Right renal pelvis (tissue), 4 donors: ENCODE data around the gene SETD1A. TPM values are rescaled to one million over a fixed set of nuclear protein-coding genes. Genes with fewer than 3 reads are reported as not detected.

Experiments
- DNase-seq, 4 donors: peaks; one replicate each; pipeline ENCODE4 v3.0.0-alpha.2; 2013; ENCODE audit warnings: low read depth in 4 of 4, low spot score in 3 of 4, missing footprints in 1 of 4
- polyA plus RNA-seq, 4 donors: library from polyadenylated mRNA; unstranded; fragments of 120-200 nt; gene quantifications; one replicate each; pipeline ENCODE4 v1.2.1, GENCODE V29; 2013; ENCODE audit not compliant: insufficient read length in 4 of 4

The SETD1A gene
- polyA plus RNA-seq, 4 donors, result 15.9 to 19.2 (median 16.4) TPM

DNA sequence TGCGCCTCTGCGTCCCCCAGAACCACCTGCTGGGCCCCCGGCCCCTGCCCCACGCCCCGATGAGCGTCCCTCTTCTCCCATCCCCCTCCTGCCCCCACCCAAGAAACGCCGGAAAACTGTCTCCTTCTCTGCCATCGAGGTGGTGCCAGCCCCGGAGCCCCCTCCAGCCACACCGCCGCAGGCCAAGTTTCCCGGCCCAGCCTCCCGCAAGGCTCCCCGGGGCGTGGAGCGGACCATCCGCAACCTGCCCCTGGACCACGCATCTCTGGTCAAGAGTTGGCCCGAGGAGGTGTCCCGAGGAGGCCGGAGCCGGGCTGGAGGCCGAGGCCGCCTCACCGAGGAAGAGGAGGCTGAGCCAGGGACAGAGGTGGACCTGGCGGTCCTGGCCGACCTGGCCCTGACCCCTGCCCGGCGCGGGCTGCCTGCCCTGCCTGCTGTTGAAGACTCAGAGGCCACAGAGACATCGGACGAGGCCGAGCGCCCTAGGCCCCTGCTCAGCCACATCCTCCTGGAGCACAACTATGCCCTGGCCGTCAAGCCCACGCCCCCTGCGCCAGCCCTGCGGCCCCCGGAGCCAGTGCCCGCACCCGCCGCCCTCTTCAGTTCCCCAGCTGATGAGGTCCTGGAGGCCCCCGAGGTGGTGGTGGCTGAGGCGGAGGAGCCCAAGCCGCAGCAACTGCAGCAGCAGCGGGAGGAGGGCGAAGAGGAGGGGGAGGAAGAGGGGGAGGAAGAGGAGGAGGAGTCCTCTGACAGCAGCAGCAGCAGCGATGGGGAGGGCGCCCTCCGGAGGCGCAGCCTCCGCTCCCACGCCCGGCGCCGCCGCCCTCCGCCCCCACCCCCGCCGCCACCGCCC lies 21.8 kb downstream of the SETD1A start:
- DNase-seq, result no peak

DNA sequence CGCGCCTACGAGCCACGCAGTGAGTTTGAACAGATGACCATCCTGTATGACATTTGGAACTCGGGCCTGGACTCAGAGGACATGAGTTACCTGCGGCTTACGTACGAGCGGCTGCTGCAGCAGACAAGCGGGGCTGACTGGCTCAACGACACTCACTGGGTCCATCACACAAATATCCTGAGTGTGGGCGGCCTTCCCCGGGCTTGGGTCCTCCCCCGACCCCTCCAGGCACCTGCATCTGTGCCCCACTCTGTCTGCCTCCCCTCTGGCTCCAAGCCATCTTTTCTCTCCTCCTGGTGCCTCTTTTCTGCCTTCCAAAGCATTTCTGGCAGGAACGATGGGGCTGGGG lies 22.4 kb downstream of the SETD1A start:
- DNase-seq, result no peak

DNA sequence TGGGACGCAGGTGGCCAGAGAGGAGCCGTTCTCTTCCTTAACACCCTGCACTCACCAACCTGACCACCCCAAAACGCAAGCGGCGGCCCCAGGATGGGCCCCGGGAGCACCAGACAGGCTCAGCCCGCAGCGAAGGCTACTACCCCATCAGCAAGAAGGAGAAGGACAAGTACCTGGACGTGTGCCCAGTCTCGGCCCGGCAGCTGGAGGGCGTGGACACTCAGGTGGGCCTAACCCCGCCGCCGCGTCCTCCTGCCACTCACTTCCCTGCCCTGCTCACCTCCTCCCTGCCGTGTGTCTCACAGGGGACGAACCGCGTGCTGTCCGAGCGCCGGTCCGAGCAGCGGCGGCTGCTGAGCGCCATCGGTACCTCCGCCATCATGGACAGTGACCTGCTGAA lies 22.9 kb downstream of the SETD1A start:
- no peak for DNase-seq

DNA sequence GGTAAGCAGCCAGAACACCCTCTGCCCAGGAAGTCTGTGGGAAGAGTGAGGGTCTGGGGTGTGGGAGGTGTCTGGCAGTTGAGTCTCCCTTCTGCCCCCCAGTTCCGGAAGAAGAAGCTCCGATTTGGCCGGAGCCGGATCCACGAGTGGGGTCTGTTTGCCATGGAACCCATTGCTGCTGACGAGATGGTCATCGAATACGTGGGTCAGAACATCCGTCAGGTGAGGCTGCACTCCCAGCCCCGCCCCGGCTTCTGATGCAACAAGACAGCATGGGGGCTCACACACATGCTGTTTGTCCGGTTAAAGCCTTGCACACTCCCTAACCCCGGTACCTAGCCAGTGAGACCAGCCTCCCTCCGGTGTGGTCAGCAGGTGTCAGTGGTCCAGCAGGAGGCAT lies 23.4 kb downstream of the SETD1A start:
- no peak for DNase-seq

DNA sequence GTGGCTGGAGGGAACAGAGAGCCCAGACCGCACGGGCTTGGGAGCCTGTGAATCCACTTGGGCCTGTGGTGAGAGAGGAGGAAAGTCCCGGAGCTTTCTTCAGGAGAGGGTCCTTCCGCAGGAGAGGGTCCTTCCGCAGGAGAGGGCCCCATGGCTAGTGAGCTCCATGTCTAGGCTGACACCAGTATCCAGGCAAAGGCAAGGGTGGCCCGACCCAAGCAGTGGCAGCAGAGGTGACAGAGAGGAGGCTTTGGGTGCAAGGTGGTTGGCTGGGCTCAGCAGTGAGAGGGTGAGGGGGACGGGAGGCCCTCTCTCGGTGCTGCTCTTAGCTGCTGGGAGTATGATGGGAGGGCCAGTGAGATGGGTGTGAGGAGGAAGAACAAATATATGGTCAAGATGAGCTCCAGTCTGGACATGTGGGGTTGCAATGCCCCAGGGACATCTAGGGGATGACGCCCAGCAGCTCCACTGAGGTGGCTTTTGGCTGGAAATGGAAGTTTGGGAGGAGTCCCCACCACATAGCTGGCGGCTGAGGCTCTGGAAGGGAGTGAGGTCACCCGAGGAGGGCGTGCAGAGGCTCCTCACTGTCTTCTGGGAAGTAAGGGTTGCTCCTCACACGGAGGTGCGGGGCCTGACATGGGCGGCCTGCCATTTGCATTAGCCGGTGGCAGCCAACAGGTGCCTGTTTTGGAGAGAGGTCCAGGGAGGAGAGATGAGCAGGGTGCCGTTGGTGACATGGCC lies 25.2 kb downstream of the SETD1A start:
- DNase-seq, result no peak

DNA sequence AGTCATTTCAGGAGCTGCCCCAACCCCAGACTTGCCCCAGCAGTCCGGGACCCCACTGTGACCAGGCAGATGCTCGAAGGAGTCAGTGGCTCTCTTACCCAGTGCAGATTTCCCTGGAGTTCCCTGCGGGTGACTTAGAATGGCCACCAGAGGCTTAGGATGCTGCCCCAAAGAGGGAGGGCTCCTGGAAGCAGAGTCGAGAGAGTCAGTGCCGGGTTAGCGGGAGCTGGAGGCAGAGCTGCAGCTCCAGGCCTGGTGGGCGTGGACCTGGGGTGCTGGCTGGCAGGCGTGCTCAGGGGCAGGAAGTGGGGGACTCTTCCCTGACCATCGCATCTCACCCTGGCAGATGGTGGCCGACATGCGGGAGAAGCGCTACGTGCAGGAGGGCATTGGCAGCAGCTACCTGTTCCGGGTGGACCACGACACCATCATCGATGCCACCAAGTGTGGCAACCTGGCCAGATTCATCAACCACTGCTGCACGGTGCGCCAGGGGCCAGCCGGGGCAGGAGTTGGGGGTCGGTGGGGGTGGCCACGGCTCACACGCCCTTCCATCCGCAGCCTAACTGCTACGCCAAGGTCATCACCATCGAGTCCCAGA lies 25.8 kb downstream of the SETD1A start:
- no peak for DNase-seq

DNA sequence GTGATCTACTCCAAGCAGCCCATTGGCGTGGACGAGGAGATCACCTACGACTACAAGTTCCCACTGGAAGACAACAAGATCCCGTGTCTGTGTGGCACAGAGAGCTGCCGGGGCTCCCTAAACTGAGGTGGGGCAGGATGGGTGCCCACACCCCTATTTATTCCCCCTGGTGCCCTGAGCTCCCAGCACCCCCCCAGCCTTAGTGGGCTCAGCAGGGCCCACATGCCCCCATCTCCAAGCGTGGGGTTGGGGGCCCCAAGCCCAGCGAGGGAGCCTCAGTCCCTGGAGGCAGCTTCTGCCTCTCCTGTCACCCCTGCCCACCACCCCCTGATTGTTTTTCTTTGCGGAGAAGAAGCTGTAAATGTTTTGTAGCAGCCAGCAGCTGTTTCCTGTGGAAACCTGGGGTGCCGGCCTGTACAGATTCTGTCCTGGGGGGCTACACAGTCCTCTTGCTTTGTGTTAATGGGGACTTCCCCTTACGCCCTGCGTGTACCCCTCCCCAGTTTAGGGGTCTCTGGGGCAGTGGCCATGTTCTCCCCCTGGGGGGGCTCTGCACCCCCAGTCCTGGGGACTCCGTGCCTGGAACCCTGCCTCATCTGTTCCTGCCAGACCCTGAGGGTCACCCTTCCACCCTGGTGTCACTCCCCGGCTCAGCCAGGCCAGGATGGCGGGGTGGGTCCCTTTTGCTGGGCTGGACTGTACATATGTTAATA lies 26.5 kb downstream of the SETD1A start:
- DNase-seq, result no peak

DNA sequence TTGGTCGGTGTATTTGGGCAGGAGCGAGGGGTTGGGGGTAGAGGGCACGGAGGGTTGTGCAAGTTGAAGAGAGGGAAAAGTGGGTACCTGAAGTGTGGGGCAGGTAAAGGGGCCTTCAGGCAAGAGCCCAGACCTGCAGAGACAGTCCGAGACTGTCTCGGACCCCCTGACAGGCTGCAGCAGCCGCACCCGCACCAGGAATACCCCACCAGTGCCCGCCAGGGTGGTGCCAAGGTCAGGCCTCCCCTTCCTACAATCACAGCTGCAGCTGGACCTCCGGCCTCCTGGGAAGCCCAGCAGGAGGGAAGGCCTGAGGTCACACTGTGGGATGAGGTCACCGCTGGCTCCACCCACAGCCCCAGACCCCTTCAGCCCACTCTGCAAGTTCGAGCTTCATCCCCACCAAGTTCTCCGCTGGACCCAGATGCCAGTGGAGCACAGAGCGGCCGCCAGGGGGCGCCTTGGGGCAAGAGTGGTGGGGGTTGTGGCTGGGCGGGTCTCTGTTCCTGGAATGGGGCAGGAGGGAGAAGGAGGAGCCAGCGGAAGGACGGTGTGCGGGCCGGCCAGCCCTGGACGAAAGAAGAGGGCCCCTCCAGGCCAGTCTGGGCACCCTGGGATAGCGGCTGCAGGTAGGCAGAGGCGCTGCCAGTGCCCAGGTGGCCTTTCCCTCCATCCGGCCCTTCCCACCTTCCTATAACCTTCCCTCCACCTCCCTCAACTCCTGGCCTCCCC lies 27.3 kb downstream of the SETD1A start, which contains the start of gene HSD3B7:
TSS of gene HSD3B7 (plus strand) at position 539 of the 732 bp plus-strand sequence. CDS start 452 bp downstream, outside the sequence.
- DNase-seq, result peak; percentile 50 to 77 (median 64)

DNA sequence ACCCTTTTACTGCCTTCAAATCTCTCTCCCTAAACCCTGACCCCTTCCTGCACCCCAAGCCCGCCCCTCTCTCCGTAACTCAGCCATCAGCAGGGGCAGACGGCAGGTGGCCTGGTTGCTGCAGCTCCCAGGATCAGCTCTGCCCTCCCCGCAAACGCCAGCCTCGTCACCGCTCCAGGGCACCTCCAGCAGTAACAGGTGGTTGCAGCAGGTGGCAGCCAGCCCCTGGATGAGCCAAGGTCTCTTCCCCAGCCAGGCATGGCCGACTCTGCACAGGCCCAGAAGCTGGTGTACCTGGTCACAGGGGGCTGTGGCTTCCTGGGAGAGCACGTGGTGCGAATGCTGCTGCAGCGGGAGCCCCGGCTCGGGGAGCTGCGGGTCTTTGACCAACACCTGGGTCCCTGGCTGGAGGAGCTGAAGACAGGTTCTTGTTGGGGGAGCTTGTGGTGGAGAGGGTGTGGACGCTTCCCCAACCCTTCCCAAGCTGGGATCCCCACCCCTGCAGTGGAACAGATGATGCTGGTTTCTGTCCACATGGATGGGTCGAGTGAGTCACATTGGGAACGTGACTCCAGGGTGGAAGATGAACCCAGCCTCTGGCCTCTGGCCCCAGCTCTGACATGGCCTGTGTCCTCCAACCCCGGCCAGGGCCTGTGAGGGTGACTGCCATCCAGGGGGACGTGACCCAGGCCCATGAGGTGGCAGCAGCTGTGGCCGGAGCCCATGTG lies 28.0 kb downstream of the SETD1A start:
- DNase-seq, result peak in 3 of 4 donors; percentile 25 to 42 (median 35)

DNA sequence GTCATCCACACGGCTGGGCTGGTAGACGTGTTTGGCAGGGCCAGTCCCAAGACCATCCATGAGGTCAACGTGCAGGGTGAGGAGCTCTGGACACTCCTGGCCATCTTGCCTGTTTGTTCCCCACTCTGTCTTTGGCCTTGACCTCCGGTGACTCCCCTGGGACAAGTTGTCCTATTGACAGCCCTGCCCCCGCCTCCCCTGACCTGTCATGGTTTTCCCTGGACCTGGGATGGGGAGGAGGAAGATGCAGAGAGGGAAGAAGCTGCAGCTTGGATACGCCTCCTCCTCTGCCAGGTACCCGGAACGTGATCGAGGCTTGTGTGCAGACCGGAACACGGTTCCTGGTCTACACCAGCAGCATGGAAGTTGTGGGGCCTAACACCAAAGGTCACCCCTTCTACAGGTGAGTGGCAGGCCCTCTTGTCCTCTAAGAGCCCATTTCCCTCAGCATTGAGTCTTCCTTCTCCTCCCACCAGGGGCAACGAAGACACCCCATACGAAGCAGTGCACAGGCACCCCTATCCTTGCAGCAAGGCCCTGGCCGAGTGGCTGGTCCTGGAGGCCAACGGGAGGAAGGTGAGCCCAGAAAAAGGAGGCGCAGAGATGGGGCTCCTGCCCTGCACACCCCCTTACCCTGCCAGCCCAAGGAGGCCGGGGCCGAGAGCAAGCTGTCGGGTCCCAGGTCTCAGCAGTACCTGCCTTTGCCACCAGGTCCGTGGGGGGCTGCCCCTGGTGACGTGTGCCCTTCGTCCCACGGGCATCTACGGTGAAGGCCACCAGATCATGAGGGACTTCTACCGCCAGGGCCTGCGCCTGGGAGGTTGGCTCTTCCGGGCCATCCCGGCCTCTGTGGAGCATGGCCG lies 28.8 kb downstream of the SETD1A start:
- DNase-seq, result no peak

DNA sequence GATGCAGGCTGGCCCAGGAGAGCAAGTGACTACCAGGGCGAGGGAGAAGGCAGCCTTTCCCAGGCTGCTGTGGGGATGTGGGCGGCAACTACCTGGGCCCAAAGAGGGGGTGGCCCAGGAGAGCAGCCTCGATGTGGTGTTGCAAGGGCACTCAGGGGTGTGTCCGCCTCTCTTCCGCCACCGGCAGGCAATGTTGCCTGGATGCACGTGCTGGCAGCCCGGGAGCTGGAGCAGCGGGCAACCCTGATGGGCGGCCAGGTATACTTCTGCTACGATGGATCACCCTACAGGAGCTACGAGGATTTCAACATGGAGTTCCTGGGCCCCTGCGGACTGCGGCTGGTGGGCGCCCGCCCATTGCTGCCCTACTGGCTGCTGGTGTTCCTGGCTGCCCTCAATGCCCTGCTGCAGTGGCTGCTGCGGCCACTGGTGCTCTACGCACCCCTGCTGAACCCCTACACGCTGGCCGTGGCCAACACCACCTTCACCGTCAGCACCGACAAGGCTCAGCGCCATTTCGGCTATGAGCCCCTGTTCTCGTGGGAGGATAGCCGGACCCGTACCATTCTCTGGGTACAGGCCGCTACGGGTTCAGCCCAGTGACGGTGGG lies 30.1 kb downstream of the SETD1A start:
- no peak for DNase-seq

DNA sequence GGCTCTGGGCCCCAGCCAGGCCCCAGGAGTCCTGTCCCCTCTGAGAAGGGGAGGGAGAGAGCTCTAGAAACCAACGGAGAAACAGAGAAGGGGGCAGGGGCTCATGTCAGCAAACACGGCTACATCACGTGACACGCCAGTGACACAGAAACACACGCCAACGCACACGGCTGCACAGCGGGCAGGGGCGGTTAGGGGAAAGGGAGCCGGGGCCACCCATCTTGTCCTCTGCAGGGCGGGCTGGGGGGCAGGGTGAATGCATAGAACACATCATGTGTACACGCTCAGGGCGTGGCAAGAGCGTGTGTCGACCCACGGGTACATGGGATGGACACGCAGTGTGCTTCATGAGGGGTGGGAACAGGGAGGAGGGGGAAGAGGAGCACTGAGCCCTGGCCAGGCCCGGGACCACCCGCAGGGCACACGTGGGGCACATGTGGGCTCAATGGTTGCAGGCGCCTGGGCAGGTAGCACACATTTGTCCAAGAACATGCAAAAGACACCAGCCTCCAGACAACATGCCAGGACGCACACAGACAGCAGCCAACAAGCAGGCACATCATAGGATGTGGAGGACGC lies 32.0 kb downstream of the SETD1A start:
- DNase-seq, result no peak

DNA sequence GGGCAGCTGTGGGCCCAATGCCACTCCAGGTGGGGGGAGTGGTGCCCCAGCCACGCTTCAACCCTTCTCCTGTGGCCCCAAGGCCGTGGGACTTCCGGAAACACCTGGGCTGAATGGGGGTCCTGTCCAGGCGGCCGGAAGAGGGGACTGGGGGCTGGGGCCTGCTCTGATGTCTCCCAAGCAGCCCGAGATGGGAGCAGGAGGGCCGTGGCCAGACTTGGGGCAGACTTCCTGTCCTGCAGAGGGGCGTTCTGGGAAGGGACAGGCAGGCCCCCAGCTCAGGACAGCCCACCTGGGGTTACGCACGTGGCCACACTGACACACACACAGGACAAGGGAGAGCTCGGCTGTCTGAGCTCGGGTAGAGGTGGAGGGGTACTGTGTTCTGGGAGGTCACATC lies 32.6 kb downstream of the SETD1A start:
- no peak for DNase-seq

DNA sequence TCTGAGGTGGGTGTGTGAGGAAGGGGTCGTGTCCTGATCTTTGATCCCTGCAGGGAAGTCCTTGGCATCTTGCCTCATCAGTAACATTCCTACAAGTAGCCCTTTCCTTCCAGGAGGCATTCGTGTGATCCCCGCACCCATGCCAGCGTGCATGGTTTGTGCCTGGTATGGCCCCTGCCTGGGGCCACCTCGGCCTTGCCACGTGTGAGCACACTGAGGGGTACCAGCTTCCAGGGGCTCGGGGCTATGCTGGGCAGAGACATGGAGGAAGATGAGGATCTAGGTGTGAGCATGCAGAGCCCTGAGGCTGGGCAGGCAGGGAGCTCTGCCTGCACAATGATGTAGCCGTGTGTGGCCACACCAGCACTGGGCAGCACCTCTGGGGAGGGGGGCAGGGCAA lies 33.5 kb downstream of the SETD1A start:
- DNase-seq, result no peak

DNA sequence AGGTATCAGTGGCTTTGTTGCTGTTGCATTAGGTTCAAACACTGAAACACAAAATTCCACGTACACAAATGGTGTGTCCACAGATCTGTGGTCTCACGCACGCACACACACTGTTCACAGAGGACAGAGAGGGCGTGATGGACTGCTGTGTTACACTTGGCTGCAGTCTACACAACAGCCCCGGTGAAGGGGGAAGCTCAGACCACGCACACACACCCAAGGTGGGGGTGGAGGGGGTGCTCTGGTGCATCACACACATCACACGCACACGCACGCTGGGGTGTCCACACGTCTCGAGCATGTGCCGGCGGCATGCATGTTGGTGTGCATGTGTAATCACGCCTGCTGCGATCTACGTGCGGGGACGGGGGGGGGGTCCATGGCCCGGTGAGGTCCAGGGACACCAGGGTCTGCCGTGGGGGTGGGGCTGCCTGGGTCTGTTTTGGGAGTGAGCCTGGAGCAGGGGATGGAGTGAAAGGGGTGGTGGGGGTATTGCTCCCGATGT lies 34.8 kb downstream of the SETD1A start:
- no peak for DNase-seq

DNA sequence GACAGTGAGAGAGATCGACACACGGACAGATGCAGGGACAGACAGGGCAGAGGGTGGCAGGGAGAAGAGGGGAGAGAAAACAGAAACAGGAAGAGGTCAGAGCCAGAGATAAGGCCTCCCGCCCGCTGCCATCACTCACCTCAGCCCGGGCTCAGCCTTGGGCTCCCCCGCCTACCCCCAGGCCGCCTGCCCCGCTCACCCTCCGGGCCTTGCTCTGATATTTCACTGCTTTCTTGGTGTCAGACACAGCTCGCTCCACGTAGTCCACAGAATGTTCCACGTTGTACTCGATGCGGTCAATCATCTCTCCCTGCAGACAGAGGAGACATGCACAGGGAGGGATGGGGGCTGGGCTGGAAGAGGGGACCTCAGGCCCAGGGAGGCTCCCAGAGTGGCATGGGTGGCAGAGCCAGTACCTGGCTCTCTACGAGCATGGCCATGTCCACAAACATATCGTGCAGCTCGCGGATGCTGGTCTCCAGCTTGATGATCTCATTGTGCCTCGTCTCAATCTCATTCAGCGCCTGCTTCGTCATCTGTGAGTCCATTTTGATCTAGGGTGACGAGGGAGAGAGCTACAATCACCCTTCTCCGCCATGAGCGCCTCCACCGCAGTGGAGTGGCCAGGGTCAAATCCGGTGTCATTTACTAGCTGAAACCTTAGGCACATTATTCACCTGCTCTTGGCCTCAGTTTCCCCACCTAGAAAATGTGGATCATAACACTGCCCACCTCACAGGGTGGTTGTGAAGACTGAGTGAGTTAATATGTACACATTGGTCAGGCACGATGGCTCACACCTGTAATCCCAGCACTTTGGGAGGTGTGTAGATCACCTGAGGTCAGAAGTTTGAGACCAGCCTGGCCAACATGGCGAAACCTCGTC lies 35.6 kb downstream of the SETD1A start:
- no peak for DNase-seq

DNA sequence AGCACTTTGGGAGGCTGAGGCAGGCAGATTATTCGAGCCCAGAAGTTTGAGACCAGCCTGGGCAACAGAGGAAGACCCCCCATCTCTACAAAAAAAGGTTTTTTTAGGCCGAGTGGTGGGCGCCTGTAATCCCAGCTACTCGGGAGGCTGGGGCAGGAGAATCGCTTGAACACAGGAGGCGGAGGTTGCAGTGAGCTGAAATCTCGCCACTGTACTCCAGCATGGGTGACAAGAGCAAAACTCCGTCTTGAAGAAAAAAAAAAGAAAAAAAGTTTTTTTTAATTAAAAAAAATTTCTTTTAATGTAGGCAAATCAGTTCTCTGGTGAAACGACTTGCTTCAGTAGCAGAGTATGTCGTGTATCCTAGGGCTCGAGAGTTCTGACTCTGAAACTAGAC lies 38.4 kb downstream of the SETD1A start:
- DNase-seq, result no peak
